Measurements from ENCODE around the gene MDFIC2. TPM values are rescaled to one million over a fixed set of nuclear protein-coding genes. Genes with fewer than 3 reads are reported as not detected.

MDFIC2 gene
- total RNA-seq, 1 donor from 2014 or later = not detected

GRCh38 chr3:70183781-70184504 lies 128.5 kb downstream of the MDFIC2 start:
- no peak overlapping the region for H3K4me3 Mint-ChIP-seq
- no peaks in the 10 kb centered on the region for H3K9me3 Mint-ChIP-seq
- no peaks in the 10 kb centered on the region for H3K27me3 Mint-ChIP-seq
- no peaks in the 10 kb centered on the region for H3K36me3 Mint-ChIP-seq (ENCODE audit: low read depth)
- intact Hi-C loops (cut with micrococcal nuclease) = no loop called here
- peak; percentile 10 for DNase-seq
- no peak overlapping the region for H3K27ac Mint-ChIP-seq
- H3K4me1 Mint-ChIP-seq = no peaks in the 10 kb centered on the region

GRCh38 chr3:70182166-70182565 lies 130.3 kb downstream of the MDFIC2 start:
- Mint-ChIP-seq H3K27me3 (no peaks in the 10 kb centered on the region), H3K36me3 (ENCODE audit: low read depth) (no peaks in the 10 kb centered on the region)
- intact Hi-C loops (cut with micrococcal nuclease) = no loop called here

GRCh38 chr3:70180664-70181063 lies 131.8 kb downstream of the MDFIC2 start:
- Mint-ChIP-seq H3K27ac (no peak overlapping the region), H3K4me1 (no peaks in the 10 kb centered on the region), H3K9me3 (no peaks in the 10 kb centered on the region), H3K27me3 (no peaks in the 10 kb centered on the region), H3K4me3 (no peak overlapping the region), H3K36me3 (ENCODE audit: low read depth) (no peaks in the 10 kb centered on the region)
- no peak for DNase-seq
- intact Hi-C loops (cut with micrococcal nuclease) = no loop called here

More at GRCh38 chr3:70182166-70182565, 130.3 kb downstream of the MDFIC2 start:
- Mint-ChIP-seq H3K9me3 (no peaks in the 10 kb centered on the region), H3K27ac (no peak overlapping the region), H3K4me3 (no peak overlapping the region), H3K4me1 (no peaks in the 10 kb centered on the region)
- no peak for DNase-seq

- Mint-ChIP-seq H3K4me1 (no peaks in the 10 kb centered on the region), H3K4me3 (no peak overlapping the region), H3K9me3 (no peaks in the 10 kb centered on the region), H3K27ac (no peak overlapping the region), H3K36me3 (ENCODE audit: low read depth) (no peaks in the 10 kb centered on the region), H3K27me3 (no peaks in the 10 kb centered on the region)
- intact Hi-C loops (cut with micrococcal nuclease) = no loop called here
- DNase-seq = no peak
Observed at GRCh38 chr3:70179111-70179510, 133.3 kb downstream of the MDFIC2 start.

GRCh38 chr3:70177881-70178645 lies 134.4 kb downstream of the MDFIC2 start:
- H3K27me3 Mint-ChIP-seq = no peaks in the 10 kb centered on the region
- no peak overlapping the region for H3K4me3 Mint-ChIP-seq
- H3K4me1 Mint-ChIP-seq = no peaks in the 10 kb centered on the region
- no peaks in the 10 kb centered on the region for H3K36me3 Mint-ChIP-seq (ENCODE audit: low read depth)
- DNase-seq = no peak
- intact Hi-C loops (cut with micrococcal nuclease) = no loop called here
- no peak overlapping the region for H3K27ac Mint-ChIP-seq
- H3K9me3 Mint-ChIP-seq = no peaks in the 10 kb centered on the region

GRCh38 chr3:70176224-70176623 lies 136.2 kb downstream of the MDFIC2 start:
- Mint-ChIP-seq H3K4me3 (no peak overlapping the region), H3K9me3 (no peaks in the 10 kb centered on the region), H3K4me1 (no peaks in the 10 kb centered on the region), H3K27ac (no peak overlapping the region), H3K36me3 (ENCODE audit: low read depth) (no peaks in the 10 kb centered on the region), H3K27me3 (peaks cover 6% of the 10 kb centered on the region)
- intact Hi-C loops (cut with micrococcal nuclease) = no loop called here
- no peak for DNase-seq

GRCh38 chr3:70156808-70157207 lies 155.6 kb downstream of the MDFIC2 start:
- H3K27ac Mint-ChIP-seq = no peak overlapping the region
- no peaks in the 10 kb centered on the region for H3K4me1 Mint-ChIP-seq
- H3K9me3 Mint-ChIP-seq = no peaks in the 10 kb centered on the region
- no peaks in the 10 kb centered on the region for H3K36me3 Mint-ChIP-seq (ENCODE audit: low read depth)
- H3K4me3 Mint-ChIP-seq = no peak overlapping the region
- intact Hi-C loops (cut with micrococcal nuclease) = no loop called here
- DNase-seq = no peak
- no peaks in the 10 kb centered on the region for H3K27me3 Mint-ChIP-seq

- Mint-ChIP-seq H3K4me1 (no peaks in the 10 kb centered on the region), H3K9me3 (no peaks in the 10 kb centered on the region), H3K4me3 (no peak overlapping the region), H3K27ac (no peak overlapping the region), H3K36me3 (ENCODE audit: low read depth) (no peaks in the 10 kb centered on the region), H3K27me3 (no peaks in the 10 kb centered on the region)
- intact Hi-C loops (cut with micrococcal nuclease) = no loop called here
- no peak for DNase-seq
Observed at GRCh38 chr3:70150599-70150998, 161.8 kb downstream of the MDFIC2 start.

- Mint-ChIP-seq H3K4me3 (no peak overlapping the region), H3K27ac (no peak overlapping the region), H3K4me1 (no peaks in the 10 kb centered on the region), H3K27me3 (no peaks in the 10 kb centered on the region), H3K36me3 (ENCODE audit: low read depth) (no peaks in the 10 kb centered on the region), H3K9me3 (no peaks in the 10 kb centered on the region)
- DNase-seq = no peak
- intact Hi-C loops (cut with micrococcal nuclease) = no loop called here
Observed at GRCh38 chr3:70149714-70150400, 162.6 kb downstream of the MDFIC2 start.
